Measurements from ENCODE around the gene KCNAB2. TPM values are rescaled to one million over a fixed set of nuclear protein-coding genes. Genes with fewer than 3 reads are reported as not detected.
"Not testable (repeated sequence)": the region's sequence is repeated elsewhere in the genome, so short reads cannot be mapped to it uniquely, and the experiment has no call there.

Gene KCNAB2
- total RNA-seq, 1 donor from 2014 or later: 2.3 TPM

GRCh38 chr1:6010554-6010953 lies 35.1 kb upstream of the KCNAB2 start:
- no peak for DNase-seq (ENCODE audit: low read depth)

- DNase-seq (ENCODE audit: low read depth): no peak
These were observed 34.3 kb upstream of the KCNAB2 start for GRCh38 chr1:6011161-6011945.

- no peak for DNase-seq (ENCODE audit: low read depth)
These were observed 33.8 kb upstream of the KCNAB2 start for GRCh38 chr1:6011946-6012258.

GRCh38 chr1:6012529-6013318 lies 33.0 kb upstream of the KCNAB2 start:
- DNase-seq (ENCODE audit: low read depth): no peak

GRCh38 chr1:6013491-6013890 lies 32.2 kb upstream of the KCNAB2 start:
- no peak for DNase-seq (ENCODE audit: low read depth)

GRCh38 chr1:6014130-6014999 lies 31.3 kb upstream of the KCNAB2 start:
- no peak for DNase-seq (ENCODE audit: low read depth)

- peak; percentile 21 for DNase-seq (ENCODE audit: low read depth)
These were observed 29.4 kb upstream of the KCNAB2 start for GRCh38 chr1:6016191-6016865.

- not testable (repeated sequence) for DNase-seq (ENCODE audit: low read depth)
These were observed 28.0 kb upstream of the KCNAB2 start for GRCh38 chr1:6017654-6018053.

- no peak for DNase-seq (ENCODE audit: low read depth)
These were observed 26.4 kb upstream of the KCNAB2 start for GRCh38 chr1:6019166-6019845.

- DNase-seq (ENCODE audit: low read depth): no peak
These were observed 23.5 kb upstream of the KCNAB2 start for GRCh38 chr1:6022193-6022592.

- no peak for DNase-seq (ENCODE audit: low read depth)
These were observed 22.3 kb upstream of the KCNAB2 start for GRCh38 chr1:6023346-6023745.

- no peak for DNase-seq (ENCODE audit: low read depth)
These were observed 21.3 kb upstream of the KCNAB2 start for GRCh38 chr1:6024376-6024775.

- no peak for DNase-seq (ENCODE audit: low read depth)
These were observed 20.2 kb upstream of the KCNAB2 start for GRCh38 chr1:6025269-6026094.

- peak; percentile 11 for DNase-seq (ENCODE audit: low read depth)
These were observed 19.4 kb upstream of the KCNAB2 start for GRCh38 chr1:6026095-6026809.

- no peak for DNase-seq (ENCODE audit: low read depth)
These were observed 18.1 kb upstream of the KCNAB2 start for GRCh38 chr1:6027591-6027990.

- no peak for DNase-seq (ENCODE audit: low read depth)
These were observed 17.4 kb upstream of the KCNAB2 start for GRCh38 chr1:6028042-6028850.

- DNase-seq (ENCODE audit: low read depth): no peak
These were observed 16.3 kb upstream of the KCNAB2 start for GRCh38 chr1:6029351-6029750.

GRCh38 chr1:6030132-6030531 lies 15.6 kb upstream of the KCNAB2 start:
- no peak for DNase-seq (ENCODE audit: low read depth)

Data from renal cortical epithelial cell (primary cell).